ENCODE data around the gene DDX6. TPM values are rescaled to one million over a fixed set of nuclear protein-coding genes. Genes with fewer than 3 reads are reported as not detected.
"Not testable (repeated sequence)": the region's sequence is repeated elsewhere in the genome, so short reads cannot be mapped to it uniquely, and the experiment has no call there.

DDX6 gene
- polyA plus RNA-seq, 2 donors = 18.4 to 22.6 TPM

DNA sequence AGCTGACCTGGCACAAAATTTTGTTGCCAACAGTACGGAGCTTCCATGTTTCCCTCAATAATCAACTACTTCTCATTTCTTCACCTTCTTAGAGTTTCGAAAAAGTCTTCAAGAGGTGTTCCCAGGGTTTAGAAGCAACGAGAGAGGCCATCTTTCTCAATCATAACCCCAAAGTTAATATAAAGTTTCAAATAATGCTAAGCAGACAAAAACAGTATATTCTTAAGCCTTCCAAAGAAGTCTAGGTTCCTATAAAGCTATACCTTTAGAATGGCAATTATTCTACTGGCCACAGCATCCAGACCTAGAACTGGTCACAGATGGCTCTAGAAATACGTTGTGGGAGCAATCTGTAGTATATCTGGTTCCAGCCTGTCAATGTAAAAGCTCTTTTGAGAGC lies 16.9 kb downstream of the DDX6 start:
- H3K36me3 ChIP-seq (ENCODE audit: control insufficient read depth in 2 of 2, insufficient read depth in 2 of 2, low read length in 1 of 2) = peaks cover 0 to 10% of the 10 kb centered on the region in 2 donors
- 67 to 71% methylated on average over 4 of the region's 4 CpGs for WGBS, 2 donors
- H3K27me3 ChIP-seq (ENCODE audit: control insufficient read depth in 1 of 2, insufficient read depth in 2 of 2, low read length in 2 of 2) = no peaks in the 10 kb centered on the region
- no peak overlapping the region for H3K4me3 ChIP-seq (ENCODE audit: low read depth in 1 of 2, low read length in 2 of 2)
- H3K9me3 ChIP-seq (ENCODE audit: control insufficient read depth in 2 of 2, insufficient read depth in 1 of 2, low read depth in 1 of 2, low read length in 1 of 2) = no peaks in the 10 kb centered on the region
- H3K27ac ChIP-seq (ENCODE audit: low read depth in 2 of 2, low read length in 1 of 2) = no peak overlapping the region
- no peaks in the 10 kb centered on the region for H3K4me1 ChIP-seq (ENCODE audit: control insufficient read depth in 2 of 2, insufficient read depth in 2 of 2, low read length in 1 of 2)

DNA sequence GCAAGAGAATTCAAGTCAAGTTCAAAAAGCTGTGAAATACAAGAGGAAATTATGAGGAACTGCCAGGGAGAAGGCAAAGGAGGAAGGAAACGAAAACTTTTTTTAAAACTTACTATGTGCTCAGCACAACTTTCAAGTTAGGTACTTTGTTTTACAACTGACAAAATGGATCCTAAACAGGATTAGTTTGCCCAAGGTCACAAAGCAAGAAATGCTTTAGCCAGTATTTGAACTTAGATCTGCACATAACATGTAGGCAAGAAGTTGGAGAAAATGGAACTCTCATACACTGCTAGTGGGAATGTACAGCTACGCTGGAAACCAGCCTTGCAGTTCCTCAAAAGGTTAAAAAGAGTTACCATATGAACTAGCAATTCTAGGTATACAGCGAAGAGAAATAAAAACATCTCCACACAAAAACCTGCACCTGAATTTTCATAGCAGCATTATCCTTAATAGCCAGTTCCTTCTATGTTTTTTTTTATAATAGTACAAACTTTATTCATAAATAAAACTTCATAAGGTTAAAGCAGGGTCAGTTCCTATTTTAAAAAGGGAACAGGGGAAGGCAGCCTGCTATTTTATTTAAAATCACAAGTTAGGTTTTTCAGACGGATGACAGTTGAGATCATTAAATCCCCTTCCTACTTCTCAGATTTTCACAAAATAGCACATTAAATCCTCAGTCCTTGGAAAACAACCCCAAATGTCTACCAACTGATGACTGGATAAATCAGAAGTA lies 19.2 kb downstream of the DDX6 start:
- H3K4me3 ChIP-seq (ENCODE audit: low read depth in 1 of 2, low read length in 2 of 2) = no peak overlapping the region
- WGBS, 2 donors = 58 to 61% methylated on average over 4 of the region's 4 CpGs
- H3K27me3 ChIP-seq (ENCODE audit: control insufficient read depth in 1 of 2, insufficient read depth in 2 of 2, low read length in 2 of 2) = no peaks in the 10 kb centered on the region
- peaks cover 0 to 10% of the 10 kb centered on the region in 2 donors for H3K36me3 ChIP-seq (ENCODE audit: control insufficient read depth in 2 of 2, insufficient read depth in 2 of 2, low read length in 1 of 2)
- no peaks in the 10 kb centered on the region for H3K9me3 ChIP-seq (ENCODE audit: control insufficient read depth in 2 of 2, insufficient read depth in 1 of 2, low read depth in 1 of 2, low read length in 1 of 2)
- H3K4me1 ChIP-seq (ENCODE audit: control insufficient read depth in 2 of 2, insufficient read depth in 2 of 2, low read length in 1 of 2) = peaks cover 0 to 3% of the 10 kb centered on the region in 2 donors
- H3K27ac ChIP-seq (ENCODE audit: low read depth in 2 of 2, low read length in 1 of 2) = no peak overlapping the region

DNA sequence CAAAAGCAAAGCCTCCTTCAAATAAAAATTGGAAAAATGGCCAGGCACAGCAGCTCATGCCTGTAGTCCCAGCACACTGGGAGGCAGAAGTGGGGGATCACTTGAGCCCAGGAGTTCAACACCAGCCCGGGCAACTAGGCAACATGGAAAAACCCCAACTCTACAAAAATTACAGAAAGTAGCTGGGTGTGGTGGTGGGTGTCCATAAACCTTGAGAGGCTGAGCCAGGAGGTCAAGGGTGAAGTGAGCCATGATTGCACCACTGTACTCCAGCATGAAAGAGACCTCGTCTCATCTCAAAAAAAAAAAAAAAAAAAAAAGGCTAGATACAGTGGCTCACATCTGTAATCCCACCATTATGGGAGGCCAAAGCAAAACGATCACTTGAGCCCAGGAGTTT lies 22.3 kb downstream of the DDX6 start:
- Histone ChIP-seq H3K4me1 (ENCODE audit: control insufficient read depth in 2 of 2, insufficient read depth in 2 of 2, low read length in 1 of 2) (peaks cover 0 to 3% of the 10 kb centered on the region in 2 donors), H3K36me3 (ENCODE audit: control insufficient read depth in 2 of 2, insufficient read depth in 2 of 2, low read length in 1 of 2) (peaks cover 0 to 5% of the 10 kb centered on the region in 2 donors), H3K9me3 (ENCODE audit: control insufficient read depth in 2 of 2, insufficient read depth in 1 of 2, low read depth in 1 of 2, low read length in 1 of 2) (no peaks in the 10 kb centered on the region), H3K27me3 (ENCODE audit: control insufficient read depth in 1 of 2, insufficient read depth in 2 of 2, low read length in 2 of 2) (no peaks in the 10 kb centered on the region), H3K27ac (ENCODE audit: low read depth in 2 of 2, low read length in 1 of 2) (no peak overlapping the region), H3K4me3 (ENCODE audit: low read depth in 1 of 2, low read length in 2 of 2) (no peak overlapping the region)
- WGBS, 2 donors = 65 to 73% methylated on average over 3 of the region's 3 CpGs

DNA sequence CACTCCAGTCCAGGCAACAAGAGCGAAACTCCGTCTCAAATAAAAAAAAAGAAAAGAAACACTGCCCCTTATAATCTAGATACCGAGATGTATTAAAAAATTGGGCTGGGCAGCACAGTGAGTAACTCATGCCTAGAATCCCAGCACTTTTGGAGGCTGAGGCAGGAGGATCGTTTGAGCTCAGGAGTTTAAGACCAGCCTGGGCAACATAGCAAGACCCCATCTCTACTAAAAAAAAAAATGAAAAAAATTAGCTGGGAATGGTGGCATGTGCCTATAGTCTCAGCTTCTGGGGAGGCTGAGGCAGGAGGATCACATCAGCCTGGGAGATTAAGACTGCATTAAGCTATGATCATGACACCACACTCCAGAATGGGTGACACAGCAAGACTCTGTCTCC lies 24.9 kb downstream of the DDX6 start:
- H3K9me3 ChIP-seq (ENCODE audit: control insufficient read depth in 2 of 2, insufficient read depth in 1 of 2, low read depth in 1 of 2, low read length in 1 of 2) = no peaks in the 10 kb centered on the region
- 93 to 97% methylated on average over 4 of the region's 4 CpGs for WGBS, 2 donors
- H3K27ac ChIP-seq (ENCODE audit: low read depth in 2 of 2, low read length in 1 of 2) = no peak overlapping the region
- no peaks in the 10 kb centered on the region for H3K27me3 ChIP-seq (ENCODE audit: control insufficient read depth in 1 of 2, insufficient read depth in 2 of 2, low read length in 2 of 2)
- H3K4me3 ChIP-seq (ENCODE audit: low read depth in 1 of 2, low read length in 2 of 2) = no peak overlapping the region
- H3K4me1 ChIP-seq (ENCODE audit: control insufficient read depth in 2 of 2, insufficient read depth in 2 of 2, low read length in 1 of 2) = peaks cover 0 to 3% of the 10 kb centered on the region in 2 donors
- H3K36me3 ChIP-seq (ENCODE audit: control insufficient read depth in 2 of 2, insufficient read depth in 2 of 2, low read length in 1 of 2) = peaks cover 3 to 8% of the 10 kb centered on the region in 2 donors

DNA sequence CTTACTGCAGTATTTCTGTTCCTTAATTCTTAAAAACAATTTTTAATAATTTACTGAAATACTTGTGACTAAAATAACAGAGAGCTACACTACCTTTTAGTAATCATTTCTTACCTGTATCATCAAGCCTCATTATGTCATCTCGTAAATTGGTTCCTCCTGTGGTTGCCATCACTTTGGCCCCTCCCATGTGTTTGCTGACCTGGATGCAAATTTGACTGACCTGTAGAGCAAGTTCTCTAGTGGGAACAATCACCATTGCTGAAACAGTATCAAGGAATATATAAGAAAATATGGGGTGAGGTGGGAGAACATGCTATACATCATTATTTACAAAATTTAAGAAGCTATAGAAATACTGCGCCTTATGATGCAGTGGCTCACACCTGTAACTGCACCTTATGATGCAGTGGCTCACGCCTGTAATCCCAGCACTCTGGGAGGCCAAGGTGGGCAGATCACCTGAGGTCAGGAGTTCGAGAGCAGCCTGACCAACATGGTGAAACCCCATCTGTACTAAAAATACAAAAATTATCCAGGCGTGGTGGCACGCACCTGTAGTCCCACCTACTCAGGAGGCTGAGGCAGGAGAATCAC lies 25.8 kb downstream of the DDX6 start:
- 90% methylated on average over 6 of the region's 6 CpGs for WGBS, 2 donors
- not testable (repeated sequence) for H3K36me3 ChIP-seq (ENCODE audit: control insufficient read depth in 2 of 2, insufficient read depth in 2 of 2, low read length in 1 of 2)

DNA sequence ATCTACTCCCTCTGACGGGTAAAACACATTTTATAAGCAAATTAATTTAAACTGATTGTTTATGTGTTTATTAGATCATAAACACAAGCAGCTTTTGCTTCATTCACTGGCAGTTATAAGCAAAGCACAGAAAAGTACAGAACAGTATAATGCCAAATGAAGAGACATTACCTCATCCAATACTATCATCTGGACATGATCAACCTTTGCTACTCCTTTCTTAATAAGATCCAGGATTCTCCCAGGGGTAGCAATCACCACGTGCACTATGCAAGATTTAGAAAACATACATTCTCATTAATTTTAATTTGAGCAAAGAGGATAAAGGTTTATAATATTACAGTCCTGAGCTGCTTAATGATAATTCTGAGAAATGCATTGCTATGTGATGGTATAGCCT lies 27.9 kb downstream of the DDX6 start:
- Histone ChIP-seq H3K36me3 (ENCODE audit: control insufficient read depth in 2 of 2, insufficient read depth in 2 of 2, low read length in 1 of 2) (peaks cover 11 to 16% of the 10 kb centered on the region in 2 donors), H3K4me1 (ENCODE audit: control insufficient read depth in 2 of 2, insufficient read depth in 2 of 2, low read length in 1 of 2) (no peaks in the 10 kb centered on the region), H3K4me3 (ENCODE audit: low read depth in 1 of 2, low read length in 2 of 2) (no peak overlapping the region), H3K9me3 (ENCODE audit: control insufficient read depth in 2 of 2, insufficient read depth in 1 of 2, low read depth in 1 of 2, low read length in 1 of 2) (no peaks in the 10 kb centered on the region), H3K27me3 (ENCODE audit: control insufficient read depth in 1 of 2, insufficient read depth in 2 of 2, low read length in 2 of 2) (no peaks in the 10 kb centered on the region), H3K27ac (ENCODE audit: low read depth in 2 of 2, low read length in 1 of 2) (no peak overlapping the region)
- WGBS, 2 donors = 73 to 77% methylated on average over 2 of the region's 2 CpGs

More for the DNA sequence above, 25.8 kb downstream of the DDX6 start:
- H3K4me3 ChIP-seq (ENCODE audit: low read depth in 1 of 2, low read length in 2 of 2); H3K4me1 ChIP-seq (ENCODE audit: control insufficient read depth in 2 of 2, insufficient read depth in 2 of 2, low read length in 1 of 2); H3K27me3 ChIP-seq (ENCODE audit: control insufficient read depth in 1 of 2, insufficient read depth in 2 of 2, low read length in 2 of 2); H3K9me3 ChIP-seq (ENCODE audit: control insufficient read depth in 2 of 2, insufficient read depth in 1 of 2, low read depth in 1 of 2, low read length in 1 of 2); H3K27ac ChIP-seq (ENCODE audit: low read depth in 2 of 2, low read length in 1 of 2): not testable (repeated sequence)

DNA sequence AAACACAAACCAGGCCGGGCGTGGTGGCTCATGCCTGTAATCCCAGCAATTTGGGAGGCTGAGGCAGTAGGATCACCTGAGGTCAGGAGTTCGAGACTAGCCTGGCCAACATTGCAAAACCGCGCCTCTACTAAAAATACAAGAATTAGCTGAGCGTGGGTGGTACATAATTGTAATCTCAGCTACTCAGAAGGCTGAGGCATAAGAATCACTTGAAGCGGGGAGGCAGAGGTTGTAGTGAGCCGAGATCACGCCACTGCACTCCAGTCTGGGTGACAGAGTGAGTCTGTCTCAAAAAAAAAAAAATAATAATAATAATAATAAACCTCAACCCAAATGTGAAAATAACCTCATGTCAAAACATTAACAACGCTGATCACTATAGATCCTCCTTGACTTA lies 29.0 kb downstream of the DDX6 start:
- not testable (repeated sequence) for H3K27me3 ChIP-seq (ENCODE audit: control insufficient read depth in 1 of 2, insufficient read depth in 2 of 2, low read length in 2 of 2); H3K4me1 ChIP-seq (ENCODE audit: control insufficient read depth in 2 of 2, insufficient read depth in 2 of 2, low read length in 1 of 2); H3K27ac ChIP-seq (ENCODE audit: low read depth in 2 of 2, low read length in 1 of 2); H3K4me3 ChIP-seq (ENCODE audit: low read depth in 1 of 2, low read length in 2 of 2); H3K9me3 ChIP-seq (ENCODE audit: control insufficient read depth in 2 of 2, insufficient read depth in 1 of 2, low read depth in 1 of 2, low read length in 1 of 2)
- H3K36me3 ChIP-seq (ENCODE audit: control insufficient read depth in 2 of 2, insufficient read depth in 2 of 2, low read length in 1 of 2) = peaks cover 11 to 19% of the 10 kb centered on the region in 2 donors
- WGBS, 2 donors = 92 to 94% methylated on average over 10 of the region's 10 CpGs

DNA sequence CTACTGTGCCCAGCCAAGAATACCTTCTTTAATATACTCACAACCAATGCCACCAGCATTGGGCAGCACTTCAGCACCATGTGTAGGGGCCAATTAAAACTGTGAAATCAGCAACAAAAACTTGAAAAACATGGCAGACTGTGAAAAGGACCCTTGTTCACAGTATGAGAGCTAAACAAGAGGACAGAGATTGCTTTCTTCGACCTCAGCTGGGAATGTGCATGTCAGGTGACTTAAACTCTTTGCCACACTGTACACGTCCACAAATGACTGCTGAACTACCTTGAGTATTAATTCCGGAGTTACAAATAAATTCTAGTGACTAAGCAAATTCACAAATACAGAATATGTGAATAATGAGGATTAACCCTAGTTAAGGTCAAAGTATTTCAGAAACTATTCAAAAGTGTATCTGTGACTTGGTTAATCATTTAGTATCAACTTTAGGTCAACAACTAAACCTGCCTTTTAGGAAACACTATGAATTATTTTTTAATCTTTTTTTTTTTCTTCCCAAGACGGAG lies 33.0 kb downstream of the DDX6 start:
- H3K36me3 ChIP-seq (ENCODE audit: control insufficient read depth in 2 of 2, insufficient read depth in 2 of 2, low read length in 1 of 2) = peaks cover 16 to 27% of the 10 kb centered on the region in 2 donors
- WGBS, 2 donors = 74 to 75% methylated on average over 4 of the region's 4 CpGs
- H3K4me1 ChIP-seq (ENCODE audit: control insufficient read depth in 2 of 2, insufficient read depth in 2 of 2, low read length in 1 of 2) = no peaks in the 10 kb centered on the region
- no peaks in the 10 kb centered on the region for H3K9me3 ChIP-seq (ENCODE audit: control insufficient read depth in 2 of 2, insufficient read depth in 1 of 2, low read depth in 1 of 2, low read length in 1 of 2)
- no peaks in the 10 kb centered on the region for H3K27me3 ChIP-seq (ENCODE audit: control insufficient read depth in 1 of 2, insufficient read depth in 2 of 2, low read length in 2 of 2)
- H3K4me3 ChIP-seq (ENCODE audit: low read depth in 1 of 2, low read length in 2 of 2) = no peak overlapping the region
- no peak overlapping the region for H3K27ac ChIP-seq (ENCODE audit: low read depth in 2 of 2, low read length in 1 of 2)

DNA sequence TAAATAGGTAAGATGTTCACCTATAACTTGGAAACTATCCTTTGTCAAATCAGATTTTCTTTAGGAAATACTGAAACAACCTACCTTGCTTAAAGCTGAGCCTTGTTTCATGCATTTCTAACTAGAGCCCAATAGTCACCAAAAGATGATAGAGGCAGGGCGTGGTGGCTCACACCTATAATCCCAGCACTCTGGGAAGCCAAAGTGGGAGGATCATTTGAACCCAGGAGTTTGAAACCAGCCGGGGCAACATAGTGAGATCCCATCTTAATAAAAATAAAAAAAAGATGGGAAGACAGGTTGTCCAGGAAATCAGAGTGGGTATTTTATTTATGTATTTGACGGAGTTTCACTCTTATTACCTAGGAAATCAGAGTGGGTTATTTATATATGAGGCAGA lies 38.3 kb downstream of the DDX6 start:
- H3K4me1 ChIP-seq (ENCODE audit: control insufficient read depth in 2 of 2, insufficient read depth in 2 of 2, low read length in 1 of 2) = no peaks in the 10 kb centered on the region
- no peak overlapping the region for H3K27ac ChIP-seq (ENCODE audit: low read depth in 2 of 2, low read length in 1 of 2)
- 87 to 92% methylated on average over 3 of the region's 3 CpGs for WGBS, 2 donors
- H3K27me3 ChIP-seq (ENCODE audit: control insufficient read depth in 1 of 2, insufficient read depth in 2 of 2, low read length in 2 of 2) = no peaks in the 10 kb centered on the region
- H3K4me3 ChIP-seq (ENCODE audit: low read depth in 1 of 2, low read length in 2 of 2) = no peak overlapping the region
- H3K36me3 ChIP-seq (ENCODE audit: control insufficient read depth in 2 of 2, insufficient read depth in 2 of 2, low read length in 1 of 2) = peaks cover 13 to 18% of the 10 kb centered on the region in 2 donors
- H3K9me3 ChIP-seq (ENCODE audit: control insufficient read depth in 2 of 2, insufficient read depth in 1 of 2, low read depth in 1 of 2, low read length in 1 of 2) = no peaks in the 10 kb centered on the region

DNA sequence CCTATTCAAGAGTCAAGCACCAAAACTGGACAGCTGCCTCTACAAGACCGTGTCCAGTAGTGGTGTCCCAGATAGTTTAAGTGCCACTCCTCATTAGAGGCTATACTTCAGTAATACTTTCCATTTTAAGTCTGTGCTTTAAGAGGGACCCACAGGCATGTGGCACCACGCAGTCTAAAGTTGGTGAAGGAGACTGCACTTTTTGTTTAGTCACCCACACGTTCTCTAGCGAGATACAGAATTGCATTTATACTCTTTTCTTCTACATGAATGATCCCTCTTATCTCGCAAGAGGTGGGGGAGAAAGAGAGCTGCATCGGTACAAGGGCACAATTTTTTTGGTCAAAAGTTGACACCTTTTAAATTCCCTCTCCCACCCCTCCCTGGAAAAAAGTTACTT lies 41.5 kb downstream of the DDX6 start:
- Histone ChIP-seq H3K9me3 (ENCODE audit: control insufficient read depth in 2 of 2, insufficient read depth in 1 of 2, low read depth in 1 of 2, low read length in 1 of 2) (no peaks in the 10 kb centered on the region), H3K27me3 (ENCODE audit: control insufficient read depth in 1 of 2, insufficient read depth in 2 of 2, low read length in 2 of 2) (no peaks in the 10 kb centered on the region), H3K27ac (ENCODE audit: low read depth in 2 of 2, low read length in 1 of 2) (no peak overlapping the region), H3K4me1 (ENCODE audit: control insufficient read depth in 2 of 2, insufficient read depth in 2 of 2, low read length in 1 of 2) (no peaks in the 10 kb centered on the region), H3K4me3 (ENCODE audit: low read depth in 1 of 2, low read length in 2 of 2) (no peak overlapping the region), H3K36me3 (ENCODE audit: control insufficient read depth in 2 of 2, insufficient read depth in 2 of 2, low read length in 1 of 2) (peaks cover 13 to 15% of the 10 kb centered on the region in 2 donors)
- 84% methylated on average over 6 of the region's 6 CpGs for WGBS, 2 donors

All from esophagus (tissue), 2 donors.